Measurements from ENCODE around the gene CNTRL.
A peak's percentile ranks its signal among the peaks of the same experiment; 100 is the strongest.

Gene CNTRL

DNA sequence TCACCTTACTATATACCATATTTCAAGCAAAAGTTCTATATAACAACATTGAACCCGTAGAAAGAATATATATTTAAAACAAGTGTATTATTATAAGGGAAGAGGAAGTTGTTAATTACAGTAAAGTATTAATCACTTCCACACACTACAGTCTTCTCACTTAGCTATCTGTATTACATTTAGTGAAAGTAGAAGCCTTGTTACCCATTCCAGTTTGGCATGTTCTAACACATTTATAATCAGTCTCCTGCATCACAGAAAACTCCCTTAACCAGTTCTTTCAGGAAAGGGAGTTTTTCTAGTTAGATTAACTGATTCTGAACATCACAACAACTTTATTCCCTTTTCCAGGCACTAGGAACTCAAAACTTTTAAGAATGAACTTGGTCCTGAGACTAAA lies 120.0 kb downstream of the CNTRL start:
- no peak overlapping the region for H3K27ac ChIP-seq (ENCODE audit: low read depth, low read length, poor library complexity, severe bottlenecking)
- peak overlapping the region; percentile 4; the same call in 1 of the 2 replicates for H3K4me2 ChIP-seq (ENCODE audit: low read length)

GRCh38 chr9:121196389-121196788 lies 121.6 kb downstream of the CNTRL start:
- peaks cover 93% of the 10 kb centered on the region for H3K4me1 ChIP-seq (ENCODE audit: insufficient read depth, low read length, severe bottlenecking)
- no peaks in the 10 kb centered on the region for H3F3A ChIP-seq (ENCODE audit: insufficient read depth, low read length)
- no peaks in the 10 kb centered on the region for H3K27me3 ChIP-seq (ENCODE audit: insufficient read depth, low read length)
- H3K36me3 ChIP-seq (ENCODE audit: insufficient read depth, low read length): no peaks in the 10 kb centered on the region
- no peaks in the 10 kb centered on the region for H3K9me3 ChIP-seq (ENCODE audit: low read length)
- H3K4me2 ChIP-seq (ENCODE audit: low read length): peak overlapping the region; percentile 56
- H3K79me2 ChIP-seq (ENCODE audit: insufficient read depth, low read length): peaks cover 97% of the 10 kb centered on the region
- H4K20me1 ChIP-seq (ENCODE audit: insufficient read depth, low read length): peaks cover 5% of the 10 kb centered on the region; the same call in 1 of the 2 replicates
- H3K27ac ChIP-seq (ENCODE audit: low read depth, low read length, poor library complexity, severe bottlenecking): peak overlapping the region; percentile 18
- H3K9ac ChIP-seq (ENCODE audit: low read length): peak overlapping the region; percentile 24; the same call in 1 of the 2 replicates
- H2AFZ ChIP-seq (ENCODE audit: low read length): no peak overlapping the region
- H3K9me2 ChIP-seq (ENCODE audit: low read depth, low read length): no peaks in the 10 kb centered on the region
- H3K4me3 ChIP-seq (ENCODE audit: low read depth, low read length, poor library complexity, severe bottlenecking): peak overlapping the region; percentile 12
- TF ChIP-seq EZH2 (IDR thresholded peaks at IDR 0.05; ENCODE audit: borderline replicate concordance, low read length): no peak
- no peak for TF ChIP-seq CTCF (IDR thresholded peaks at IDR 0.05; ENCODE audit: low read length)

More for the DNA sequence above, 120.0 kb downstream of the CNTRL start:
- Histone ChIP-seq H3K36me3 (ENCODE audit: insufficient read depth, low read length) (peaks cover 1% of the 10 kb centered on the region; the same call in 1 of the 2 replicates), H3F3A (ENCODE audit: insufficient read depth, low read length) (no peaks in the 10 kb centered on the region), H3K9ac (ENCODE audit: low read length) (no peak overlapping the region), H3K9me3 (ENCODE audit: low read length) (no peaks in the 10 kb centered on the region), H3K79me2 (ENCODE audit: insufficient read depth, low read length) (peaks cover 100% of the 10 kb centered on the region), H2AFZ (ENCODE audit: low read length) (no peak overlapping the region), H3K9me2 (ENCODE audit: low read depth, low read length) (no peaks in the 10 kb centered on the region), H3K4me3 (ENCODE audit: low read depth, low read length, poor library complexity, severe bottlenecking) (no peak overlapping the region), H3K27me3 (ENCODE audit: insufficient read depth, low read length) (no peaks in the 10 kb centered on the region), H4K20me1 (ENCODE audit: insufficient read depth, low read length) (peaks cover 5% of the 10 kb centered on the region; the same call in 1 of the 2 replicates), H3K4me1 (ENCODE audit: insufficient read depth, low read length, severe bottlenecking) (peaks cover 98% of the 10 kb centered on the region)
- TF ChIP-seq EZH2 (IDR thresholded peaks at IDR 0.05; ENCODE audit: borderline replicate concordance, low read length) (no peak), CTCF (IDR thresholded peaks at IDR 0.05; ENCODE audit: low read length) (no peak)

GRCh38 chr9:121197132-121197531 lies 122.4 kb downstream of the CNTRL start:
- Histone ChIP-seq H3K4me2 (ENCODE audit: low read length) (peak overlapping the region; percentile 99), H3F3A (ENCODE audit: insufficient read depth, low read length) (no peaks in the 10 kb centered on the region), H3K4me3 (ENCODE audit: low read depth, low read length, poor library complexity, severe bottlenecking) (no peak overlapping the region), H3K36me3 (ENCODE audit: insufficient read depth, low read length) (no peaks in the 10 kb centered on the region), H3K9me3 (ENCODE audit: low read length) (no peaks in the 10 kb centered on the region), H3K27me3 (ENCODE audit: insufficient read depth, low read length) (no peaks in the 10 kb centered on the region), H3K9ac (ENCODE audit: low read length) (no peak overlapping the region), H3K9me2 (ENCODE audit: low read depth, low read length) (no peaks in the 10 kb centered on the region), H4K20me1 (ENCODE audit: insufficient read depth, low read length) (peaks cover 5% of the 10 kb centered on the region; the same call in 1 of the 2 replicates), H3K79me2 (ENCODE audit: insufficient read depth, low read length) (peaks cover 90% of the 10 kb centered on the region), H3K27ac (ENCODE audit: low read depth, low read length, poor library complexity, severe bottlenecking) (no peak overlapping the region), H3K4me1 (ENCODE audit: insufficient read depth, low read length, severe bottlenecking) (peaks cover 87% of the 10 kb centered on the region), H2AFZ (ENCODE audit: low read length) (no peak overlapping the region)
- TF ChIP-seq EZH2 (IDR thresholded peaks at IDR 0.05; ENCODE audit: borderline replicate concordance, low read length) (no peak), CTCF (IDR thresholded peaks at IDR 0.05; ENCODE audit: low read length) (no peak)

Measured in OCI-LY1 (cell line).